IMR-90 (cell line): ENCODE measurements around the gene SRRM1. TPM values are rescaled to one million over a fixed set of nuclear protein-coding genes. Genes with fewer than 3 reads are reported as not detected.

ENCODE experiments used
- ATAC-seq: fragments of 200-7000 bp; cut with Tn5 transposase; 2 replicates; pipeline ENCODE4 v1.9.1; 2020; ENCODE audit warnings: low read depth, mild to moderate bottlenecking, moderate library complexity
- BruUV-seq: library from RNA; stranded (reverse); fragments of 400-500 nt; replicated peaks from 2 replicates; lab custom pipeline; 2021; lab: Mats Ljungman, UMichigan
- CTCF ChIA-PET: fragments of 300-600 bp; formaldehyde crosslinking; extraction: SDS; loops from one replicate; lab custom pipeline; 2021; ENCODE audit warnings: antibody characterized with exemption; lab: Yijun Ruan, JAX
- POLR2A ChIA-PET: fragments of 300-600 bp; sonication (Branson Sonifier 250); formaldehyde crosslinking; loops from one replicate; lab custom pipeline; 2022; ENCODE audit warnings: antibody characterized with exemption; ENCODE audit not compliant: unreplicated experiment; lab: Charles Lee
- DNase-seq: peaks from one replicate; pipeline ENCODE4 v3.0.0; 2013
- H2AFZ ChIP-seq: replicated peaks from 2 replicates; pipeline ENCODE3; 2013; ENCODE audit warnings: low read length, mild to moderate bottlenecking; ENCODE audit not compliant: poor library complexity
- H2AK5ac ChIP-seq: 2 replicates; pipeline ENCODE4 v1.6.1; 2013; ENCODE audit warnings: low read depth, low read length, inconsistent platforms
- H2AK9ac ChIP-seq: replicated peaks from 2 replicates; pipeline ENCODE3; 2013; ENCODE audit warnings: mild to moderate bottlenecking, low read depth, low read length, moderate library complexity; ENCODE audit not compliant: poor library complexity
- H2BK120ac ChIP-seq: 2 replicates; pipeline ENCODE4 v1.6.1; 2013; ENCODE audit warnings: low read depth, low read length, inconsistent platforms
- H2BK15ac ChIP-seq: 3 replicates; pipeline ENCODE4 v1.6.1; 2013; ENCODE audit warnings: low read depth, low read length, inconsistent platforms
- H2BK20ac ChIP-seq: 2 replicates; pipeline ENCODE4 v1.6.1; 2013; ENCODE audit warnings: low read depth, mild to moderate bottlenecking, inconsistent platforms, low read length, moderate library complexity
- H2BK5ac ChIP-seq: 2 replicates; pipeline ENCODE4 v1.6.1; 2013; ENCODE audit warnings: mild to moderate bottlenecking, low read depth, low read length, inconsistent platforms; ENCODE audit not compliant: poor library complexity, severe bottlenecking
- H3K14ac ChIP-seq: replicated peaks from 2 replicates; pipeline ENCODE4 v1.6.1; 2013; ENCODE audit warnings: low read depth, low read length, inconsistent platforms
- H3K18ac ChIP-seq: 2 replicates; pipeline ENCODE4 v1.6.1; 2013; ENCODE audit warnings: low read depth, low read length, control low read depth
- H3K23ac ChIP-seq: 2 replicates; pipeline ENCODE4 v1.6.1; 2013; ENCODE audit warnings: low read depth, low read length, inconsistent platforms
- H3K27ac ChIP-seq: 2 replicates; pipeline ENCODE4 v1.5.1; 2013; ENCODE audit warnings: mild to moderate bottlenecking, control low read depth, low read length; ENCODE audit not compliant: insufficient read depth
- H3K27me3 ChIP-seq: 2 replicates; pipeline ENCODE4 v1.6.1; 2013; ENCODE audit warnings: low read length; ENCODE audit not compliant: control insufficient read depth, insufficient read depth
- H3K36me3 ChIP-seq: 2 replicates; pipeline ENCODE4 v1.6.1; 2013; ENCODE audit warnings: low read length, mixed read lengths; ENCODE audit not compliant: control insufficient read depth, insufficient read depth
- H3K4ac ChIP-seq: 2 replicates; pipeline ENCODE4 v1.6.1; 2013; ENCODE audit warnings: low read depth, low read length, inconsistent platforms
- H3K4me1 ChIP-seq: 2 replicates; pipeline ENCODE4 v1.6.1; 2013; ENCODE audit warnings: low read length, mixed read lengths; ENCODE audit not compliant: control insufficient read depth, insufficient read depth
- H3K4me2 ChIP-seq: 2 replicates; pipeline ENCODE4 v1.6.1; 2013; ENCODE audit warnings: low read depth, mild to moderate bottlenecking, control low read depth, low read length, moderate library complexity
- H3K4me3 ChIP-seq: 2 replicates; pipeline ENCODE4 v1.5.1; 2013; ENCODE audit warnings: low read depth, mild to moderate bottlenecking, control low read depth, low read length, moderate library complexity; ENCODE audit not compliant: insufficient read depth
- H3K56ac ChIP-seq: 2 replicates; pipeline ENCODE4 v1.6.1; 2013; ENCODE audit warnings: low read length, inconsistent platforms; ENCODE audit not compliant: insufficient read depth; ENCODE audit errors: extremely low read depth
- H3K79me1 ChIP-seq, 2 experiments: 2 replicates each; pipeline ENCODE4 v1.6.1; 2013; ENCODE audit warnings: low read length in 2 of 2, inconsistent platforms in 1 of 2, low read depth in 1 of 2
- H3K9ac ChIP-seq: 2 replicates; pipeline ENCODE4 v1.6.1; 2013; ENCODE audit warnings: low read depth, low read length, control low read depth
- H3K9me1 ChIP-seq: 2 replicates; pipeline ENCODE4 v1.6.1; 2013; ENCODE audit warnings: low read length, inconsistent platforms; ENCODE audit not compliant: insufficient read depth
- H3K9me3 ChIP-seq: 2 replicates; pipeline ENCODE4 v1.6.1; 2013; ENCODE audit warnings: low read length; ENCODE audit not compliant: control insufficient read depth, insufficient read depth
- H4K20me1 ChIP-seq: 2 replicates; pipeline ENCODE4 v1.6.1; 2013; ENCODE audit warnings: low read length, inconsistent platforms; ENCODE audit not compliant: insufficient read depth
- H4K5ac ChIP-seq: 2 replicates; pipeline ENCODE4 v1.6.1; 2013; ENCODE audit warnings: mild to moderate bottlenecking, low read depth, low read length, control low read depth
- H4K8ac ChIP-seq, 2 experiments: 2 replicates each; pipeline ENCODE4 v1.6.1; 2013; ENCODE audit warnings: low read depth in 2 of 2, low read length in 2 of 2, control low read depth in 1 of 2, inconsistent platforms in 1 of 2
- H4K91ac ChIP-seq: 2 replicates; pipeline ENCODE4 v1.6.1; 2013; ENCODE audit warnings: low read depth, low read length, inconsistent platforms; ENCODE audit not compliant: insufficient read depth
- BHLHE40 ChIP-seq: fragments of 150-350 bp; IDR thresholded peaks from 2 replicates; pipeline ENCODE4 v1.6.1; 2016; ENCODE audit warnings: mild to moderate bottlenecking, low read depth, low read length
- CEBPB ChIP-seq: IDR thresholded peaks from 2 replicates; pipeline ENCODE4 v1.6.1; 2012; ENCODE audit warnings: low read depth, low read length, improper control_type of control experiment
- CHD1 ChIP-seq: IDR thresholded peaks from 2 replicates; pipeline ENCODE4 v1.6.1; 2012; ENCODE audit warnings: low read depth, low read length, improper control_type of control experiment
- FOS ChIP-seq: fragments of 150-350 bp; IDR thresholded peaks from 2 replicates; pipeline ENCODE4 v1.6.1; 2016; ENCODE audit warnings: low read depth, low read length
- MAFK ChIP-seq: IDR thresholded peaks from 2 replicates; pipeline ENCODE4 v1.6.1; 2012; ENCODE audit warnings: low read depth, low read length, improper control_type of control experiment
- MAZ ChIP-seq: IDR thresholded peaks from 2 replicates; pipeline ENCODE4 v1.6.1; 2012; ENCODE audit warnings: low read depth, mild to moderate bottlenecking, low read length, improper control_type of control experiment, moderate library complexity, borderline replicate concordance
- MXI1 ChIP-seq: IDR thresholded peaks from 2 replicates; pipeline ENCODE4 v1.6.1; 2012; ENCODE audit warnings: low read depth, mild to moderate bottlenecking, low read length, moderate library complexity, borderline replicate concordance
- NFE2L2 ChIP-seq: fragments of 150-350 bp; IDR thresholded peaks from 2 replicates; pipeline ENCODE4 v1.6.1; 2016; ENCODE audit warnings: low read depth, mild to moderate bottlenecking, low read length
- POLR2A ChIP-seq: IDR thresholded peaks from 2 replicates; pipeline ENCODE4 v1.6.1; 2012; ENCODE audit warnings: mild to moderate bottlenecking, low read depth, low read length
- RAD21 ChIP-seq: IDR thresholded peaks from 2 replicates; pipeline ENCODE4 v1.6.1; 2012; ENCODE audit warnings: low read length, improper control_type of control experiment
- RCOR1 ChIP-seq: IDR thresholded peaks from 2 replicates; pipeline ENCODE4 v1.6.1; 2012; ENCODE audit warnings: mild to moderate bottlenecking, low read length, improper control_type of control experiment; ENCODE audit not compliant: insufficient replicate concordance
- RFX5 ChIP-seq: IDR thresholded peaks from 2 replicates; pipeline ENCODE4 v1.8.0; 2012; ENCODE audit warnings: low read depth, mild to moderate bottlenecking, low read length, moderate library complexity
- SMC3 ChIP-seq: fragments of 150-350 bp; IDR thresholded peaks from 2 replicates; pipeline ENCODE4 v1.6.1; 2016; ENCODE audit warnings: low read depth, mild to moderate bottlenecking, antibody characterized with exemption, low read length, moderate library complexity
- WGBS, 2 experiments: methylation state at CpG; one replicate each; pipeline versions ENCODE4 v1.1.5 to v1.1.7; 2013; ENCODE audit warnings: missing lambda C conversion rate in 2 of 2; ENCODE audit not compliant: insufficient read length in 1 of 2; ENCODE audit errors: extremely low coverage in 2 of 2; 5-methylcytosine and 5-hydroxymethylcytosine counted together
- dilution Hi-C: fragments of 300-500 bp; cut with HindIII; formaldehyde crosslinking; loops from one replicate; pipeline ENCODE4 v1.14.3; 2018; ENCODE audit warnings: low sequenced_read_pairs; ENCODE audit not compliant: unreplicated experiment
- in situ Hi-C: fragments of 300-500 bp; cut with MboI; formaldehyde crosslinking; loops from 3 replicates; pipeline ENCODE4 v1.14.3; 2019; ENCODE audit warnings: low sequenced_read_pairs, inconsistent platforms, mixed read lengths
- intact Hi-C: fragments of 100-400 bp; cut with micrococcal nuclease; formaldehyde crosslinking; loops from 2 replicates; pipeline ENCODE4 v1.10.0; 2022
- polyA plus RNA-seq, 3 experiments: library from polyadenylated mRNA; depleted of rRNA; stranded (reverse); fragments of >200 nt; gene quantifications; 2 replicates each; pipeline ENCODE4 v1.2.3, GENCODE V29; 2012; ENCODE audit warnings: low replicate concordance in 1 of 3
- total RNA-seq: library from RNA; depleted of rRNA; stranded (reverse); fragments of >200 nt; gene quantifications from 2 replicates; pipeline ENCODE4 v1.2.3, GENCODE V29; 2012
- TF ChIP-seq, protein P1 (sequence below): fragments of 150-350 bp; IDR thresholded peaks from 2 replicates; pipeline ENCODE4 v1.6.1; 2016; ENCODE audit warnings: low read depth, mild to moderate bottlenecking, low read length, moderate library complexity, borderline replicate concordance
- TF ChIP-seq, protein P2 (sequence below): fragments of 150-350 bp; IDR thresholded peaks from 2 replicates; pipeline ENCODE4 v1.6.1; 2017; ENCODE audit warnings: mild to moderate bottlenecking, antibody characterized with exemption, low read length, low read depth
- TF ChIP-seq, protein P3 (sequence below): conservative IDR thresholded peaks from 2 replicates; pipeline ENCODE4 v1.5.1; 2012; ENCODE audit warnings: mild to moderate bottlenecking, low read depth, low read length, improper control_type of control experiment

Gene SRRM1
- total and polyA plus RNA-seq, 2 of the 4 experiments (the other 2 are of a cell fraction), result 13.6 to 94.1 TPM

DNA sequence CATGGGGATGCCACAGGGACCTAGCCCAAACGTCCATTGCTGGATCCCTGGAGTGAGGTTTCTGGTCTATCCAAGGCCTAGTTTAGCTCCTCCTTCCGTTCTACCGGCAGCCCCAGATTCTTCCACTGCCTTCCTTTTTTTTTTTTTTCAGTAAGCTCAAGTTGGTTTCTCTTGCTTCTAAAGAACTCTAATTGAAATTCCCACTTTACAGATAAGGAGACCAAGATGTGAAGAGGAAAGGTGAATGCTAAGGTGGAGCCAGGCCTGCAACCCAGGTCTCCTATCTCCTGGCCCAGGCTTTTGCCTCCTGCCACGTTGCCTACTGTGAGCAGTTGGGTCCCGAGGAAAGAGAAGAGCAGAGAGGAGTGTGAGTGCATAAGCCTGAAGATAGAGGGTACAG lies 70.6 kb downstream of the SRRM1 start:
- no peaks in the 10 kb centered on the region for H3K27me3 ChIP-seq
- BruUV-seq, result no TSS peak
- in situ Hi-C loops (no loop called here), dilution Hi-C loops (no loop called here), intact Hi-C loops (no loop called here)
- H2BK15ac ChIP-seq, result peak overlapping the region; percentile 85; the same call in 2 of the 3 replicates
- H3K9me1 ChIP-seq, result peaks cover 38% of the 10 kb centered on the region
- H3K4me2 ChIP-seq, result no peak overlapping the region
- peaks cover 18% of the 10 kb centered on the region for H3K4me1 ChIP-seq
- WGBS, 2 experiments, result no CpG with 5 or more reads among the region's 5 CpGs
- peak overlapping the region; percentile 97 for H4K91ac ChIP-seq
- H3K14ac ChIP-seq, result peak overlapping the region; percentile 86
- H2AFZ ChIP-seq, result peak overlapping the region; percentile 70
- H3K9me3 ChIP-seq, result no peaks in the 10 kb centered on the region
- peak overlapping the region; percentile 46; the same call in 1 of the 2 replicates for H3K56ac ChIP-seq
- peak overlapping the region; percentile 44; the same call in 1 of the 2 replicates for H4K5ac ChIP-seq
- H3K4me3 ChIP-seq, result no peak overlapping the region
- ChIA-PET POLR2A (no interaction called here), CTCF (no interaction called here)
- H2BK5ac ChIP-seq, result peak overlapping the region; percentile 86
- H2AK9ac ChIP-seq, result peak overlapping the region; percentile 87
- no peaks in the 10 kb centered on the region for H4K20me1 ChIP-seq
- no peak overlapping the region; the same call in 1 of the 2 replicates for H3K9ac ChIP-seq
- no peak for TF ChIP-seq CHD1
- TF ChIP-seq MXI1, result no peak
- no peak for TF ChIP-seq RCOR1
- TF ChIP-seq RFX5, result no peak
- TF ChIP-seq CEBPB, result no peak
- TF ChIP-seq NFE2L2, result no peak
- TF ChIP-seq RAD21, result no peak
- no peak for TF ChIP-seq BHLHE40
- no peak for TF ChIP-seq MAZ
- TF ChIP-seq MAFK, result no peak
- TF ChIP-seq, protein P1, sequence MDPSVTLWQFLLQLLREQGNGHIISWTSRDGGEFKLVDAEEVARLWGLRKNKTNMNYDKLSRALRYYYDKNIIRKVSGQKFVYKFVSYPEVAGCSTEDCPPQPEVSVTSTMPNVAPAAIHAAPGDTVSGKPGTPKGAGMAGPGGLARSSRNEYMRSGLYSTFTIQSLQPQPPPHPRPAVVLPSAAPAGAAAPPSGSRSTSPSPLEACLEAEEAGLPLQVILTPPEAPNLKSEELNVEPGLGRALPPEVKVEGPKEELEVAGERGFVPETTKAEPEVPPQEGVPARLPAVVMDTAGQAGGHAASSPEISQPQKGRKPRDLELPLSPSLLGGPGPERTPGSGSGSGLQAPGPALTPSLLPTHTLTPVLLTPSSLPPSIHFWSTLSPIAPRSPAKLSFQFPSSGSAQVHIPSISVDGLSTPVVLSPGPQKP, result no peak
- TF ChIP-seq, protein P2, sequence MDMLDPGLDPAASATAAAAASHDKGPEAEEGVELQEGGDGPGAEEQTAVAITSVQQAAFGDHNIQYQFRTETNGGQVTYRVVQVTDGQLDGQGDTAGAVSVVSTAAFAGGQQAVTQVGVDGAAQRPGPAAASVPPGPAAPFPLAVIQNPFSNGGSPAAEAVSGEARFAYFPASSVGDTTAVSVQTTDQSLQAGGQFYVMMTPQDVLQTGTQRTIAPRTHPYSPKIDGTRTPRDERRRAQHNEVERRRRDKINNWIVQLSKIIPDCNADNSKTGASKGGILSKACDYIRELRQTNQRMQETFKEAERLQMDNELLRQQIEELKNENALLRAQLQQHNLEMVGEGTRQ, result no peak
- no peak for TF ChIP-seq SMC3
- TF ChIP-seq POLR2A, result no peak
- TF ChIP-seq FOS, result no peak
- TF ChIP-seq, protein P3, sequence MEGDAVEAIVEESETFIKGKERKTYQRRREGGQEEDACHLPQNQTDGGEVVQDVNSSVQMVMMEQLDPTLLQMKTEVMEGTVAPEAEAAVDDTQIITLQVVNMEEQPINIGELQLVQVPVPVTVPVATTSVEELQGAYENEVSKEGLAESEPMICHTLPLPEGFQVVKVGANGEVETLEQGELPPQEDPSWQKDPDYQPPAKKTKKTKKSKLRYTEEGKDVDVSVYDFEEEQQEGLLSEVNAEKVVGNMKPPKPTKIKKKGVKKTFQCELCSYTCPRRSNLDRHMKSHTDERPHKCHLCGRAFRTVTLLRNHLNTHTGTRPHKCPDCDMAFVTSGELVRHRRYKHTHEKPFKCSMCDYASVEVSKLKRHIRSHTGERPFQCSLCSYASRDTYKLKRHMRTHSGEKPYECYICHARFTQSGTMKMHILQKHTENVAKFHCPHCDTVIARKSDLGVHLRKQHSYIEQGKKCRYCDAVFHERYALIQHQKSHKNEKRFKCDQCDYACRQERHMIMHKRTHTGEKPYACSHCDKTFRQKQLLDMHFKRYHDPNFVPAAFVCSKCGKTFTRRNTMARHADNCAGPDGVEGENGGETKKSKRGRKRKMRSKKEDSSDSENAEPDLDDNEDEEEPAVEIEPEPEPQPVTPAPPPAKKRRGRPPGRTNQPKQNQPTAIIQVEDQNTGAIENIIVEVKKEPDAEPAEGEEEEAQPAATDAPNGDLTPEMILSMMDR, result no peak
- H3K23ac ChIP-seq, result peak overlapping the region; percentile 94
- ATAC-seq (no peak), DNase-seq (no peak)
- peak overlapping the region; percentile 98 for H2BK20ac ChIP-seq
- peaks cover 0 to 34% of the 10 kb centered on the region in 2 experiments; a peak in 2 of 4 replicates for H3K79me1 ChIP-seq
- peak overlapping the region; percentile 27 for H3K27ac ChIP-seq
- no peaks in the 10 kb centered on the region for H3K36me3 ChIP-seq
- H3K4ac ChIP-seq, result peak overlapping the region; percentile 99
- H3K18ac ChIP-seq, result peak overlapping the region; percentile 61; the same call in 1 of the 2 replicates
- H2BK120ac ChIP-seq, result peak overlapping the region; percentile 99
- peak overlapping the region; percentile 98 for H2AK5ac ChIP-seq
- peak overlapping the region; percentile 70 to 97 for H4K8ac ChIP-seq
